Activated CD4-positive, alpha-beta T cell treated with anti-CD3 and anti-CD28 coated beads for 36 hours (primary cell): ENCODE results near the gene ADAMTS9. TPM values are rescaled to one million over a fixed set of nuclear protein-coding genes. Genes with fewer than 3 reads are reported as not detected.

ENCODE experiments used
- ATAC-seq: fragments of 200-7000 bp; cut with Tn5 transposase; one replicate; pipeline ENCODE4 v1.10.0; 2021; ENCODE audit warnings: mild to moderate bottlenecking, moderate library complexity
- CTCF ChIA-PET: fragments of 350-600 bp; sonication (Branson Sonifier 250); formaldehyde crosslinking; loops from one replicate; lab custom pipeline; 2021; ENCODE audit warnings: antibody characterized with exemption; lab: Charles Lee
- POLR2A ChIA-PET: fragments of 350-600 bp; sonication (Branson Sonifier 250); formaldehyde crosslinking; loops from one replicate; lab custom pipeline; 2021; ENCODE audit warnings: antibody characterized with exemption, inconsistent platforms; lab: Charles Lee
- DNase-seq: peaks from one replicate; pipeline ENCODE4 v3.0.0-alpha.2; 2020
- H3K27ac Mint-ChIP-seq: one replicate; pipeline ENCODE4 v1.8.0; 2021; ENCODE audit warnings: mixed read lengths
- H3K27me3 Mint-ChIP-seq: one replicate; pipeline ENCODE4 v1.8.0; 2021; ENCODE audit warnings: mixed read lengths
- H3K36me3 Mint-ChIP-seq: one replicate; pipeline ENCODE4 v1.8.0; 2021; ENCODE audit warnings: low read depth, mixed read lengths
- H3K4me1 Mint-ChIP-seq: one replicate; pipeline ENCODE4 v1.8.0; 2021; ENCODE audit warnings: mixed read lengths
- H3K4me3 Mint-ChIP-seq: one replicate; pipeline ENCODE4 v1.8.0; 2021; ENCODE audit warnings: mild to moderate bottlenecking, moderate library complexity, mixed read lengths
- H3K9me3 Mint-ChIP-seq: one replicate; pipeline ENCODE4 v1.8.0; 2021; ENCODE audit warnings: low read depth, mixed read lengths
- intact Hi-C, 2 experiments: fragments of 100-400 bp; cut with DNase I in 1 of 2; cut with micrococcal nuclease in 1 of 2; formaldehyde crosslinking; loops; one replicate each; pipeline versions ENCODE4 v1.14.2 to v1.15.1; 2022 to 2024; cut with DNase I, micrococcal nuclease
- total RNA-seq, 2 experiments: library from RNA; stranded (reverse); gene quantifications; one replicate each; pipeline ENCODE4 v1.2.3, GENCODE V29; 2021

Gene ADAMTS9
- total RNA-seq, 2 experiments from 2014 or later = not detected

- POLR2A ChIA-PET = no interaction called here
- Mint-ChIP-seq H3K36me3 (no peaks in the 10 kb centered on the region), H3K27ac (no peak overlapping the region), H3K27me3 (no peaks in the 10 kb centered on the region), H3K4me1 (no peaks in the 10 kb centered on the region), H3K9me3 (peaks cover 6% of the 10 kb centered on the region), H3K4me3 (no peak overlapping the region)
- CTCF ChIA-PET = no interaction called here
- ATAC-seq = no peak
- DNase-seq = no peak
- intact Hi-C loops = no loop called here
Measured at GRCh38 chr3:64667138-64667537, 20.7 kb downstream of the ADAMTS9 start.

GRCh38 chr3:64666171-64666588 lies 21.6 kb downstream of the ADAMTS9 start:
- ChIA-PET POLR2A (no interaction called here), CTCF (no interaction called here)
- H3K9me3 Mint-ChIP-seq = peaks cover 10% of the 10 kb centered on the region
- H3K4me3 Mint-ChIP-seq = no peak overlapping the region
- intact Hi-C loops = no loop called here
- H3K36me3 Mint-ChIP-seq = no peaks in the 10 kb centered on the region
- no peaks in the 10 kb centered on the region for H3K4me1 Mint-ChIP-seq
- H3K27me3 Mint-ChIP-seq = no peaks in the 10 kb centered on the region
- ATAC-seq (no peak), DNase-seq (no peak)
- no peak overlapping the region for H3K27ac Mint-ChIP-seq

GRCh38 chr3:64664397-64664796 lies 23.4 kb downstream of the ADAMTS9 start:
- DNase-seq (no peak), ATAC-seq (no peak)
- POLR2A ChIA-PET = no interaction called here
- Mint-ChIP-seq H3K27ac (no peak overlapping the region), H3K4me1 (no peaks in the 10 kb centered on the region), H3K27me3 (no peaks in the 10 kb centered on the region), H3K36me3 (no peaks in the 10 kb centered on the region), H3K9me3 (peaks cover 10% of the 10 kb centered on the region), H3K4me3 (no peak overlapping the region)
- CTCF ChIA-PET = no interaction called here
- intact Hi-C loops = no loop called here

GRCh38 chr3:64659617-64659978 lies 28.2 kb downstream of the ADAMTS9 start:
- intact Hi-C loops = no loop called here
- DNase-seq (no peak), ATAC-seq (no peak)
- POLR2A ChIA-PET = no interaction called here
- Mint-ChIP-seq H3K27ac (no peak overlapping the region), H3K4me1 (no peaks in the 10 kb centered on the region), H3K27me3 (no peaks in the 10 kb centered on the region), H3K4me3 (no peak overlapping the region), H3K9me3 (peaks cover 10% of the 10 kb centered on the region), H3K36me3 (no peaks in the 10 kb centered on the region)
- CTCF ChIA-PET = no interaction called here

GRCh38 chr3:64658001-64658400 lies 29.8 kb downstream of the ADAMTS9 start:
- intact Hi-C loops = no loop called here
- CTCF ChIA-PET = no interaction called here
- H3K4me3 Mint-ChIP-seq = no peak overlapping the region
- DNase-seq (no peak), ATAC-seq (no peak)
- H3K27me3 Mint-ChIP-seq = no peaks in the 10 kb centered on the region
- peaks cover 8% of the 10 kb centered on the region for H3K9me3 Mint-ChIP-seq
- H3K36me3 Mint-ChIP-seq = no peaks in the 10 kb centered on the region
- H3K27ac Mint-ChIP-seq = no peak overlapping the region
- H3K4me1 Mint-ChIP-seq = no peaks in the 10 kb centered on the region
- POLR2A ChIA-PET = no interaction called here

- ATAC-seq = no peak
- no peak for DNase-seq
- CTCF ChIA-PET = no interaction called here
- H3K4me1 Mint-ChIP-seq = no peaks in the 10 kb centered on the region
- no peaks in the 10 kb centered on the region for H3K27me3 Mint-ChIP-seq
- POLR2A ChIA-PET = no interaction called here
- H3K36me3 Mint-ChIP-seq = no peaks in the 10 kb centered on the region
- intact Hi-C loops = no loop called here
- H3K9me3 Mint-ChIP-seq = no peaks in the 10 kb centered on the region
- H3K4me3 Mint-ChIP-seq = no peak overlapping the region
- no peak overlapping the region for H3K27ac Mint-ChIP-seq
Measured at GRCh38 chr3:64656544-64656943, 31.3 kb downstream of the ADAMTS9 start.

- Mint-ChIP-seq H3K27me3 (no peaks in the 10 kb centered on the region), H3K4me3 (no peak overlapping the region), H3K27ac (no peak overlapping the region), H3K9me3 (peaks cover under 1% of the 10 kb centered on the region), H3K36me3 (no peaks in the 10 kb centered on the region), H3K4me1 (no peaks in the 10 kb centered on the region)
- intact Hi-C loops = no loop called here
- DNase-seq (no peak), ATAC-seq (no peak)
- ChIA-PET POLR2A (no interaction called here), CTCF (no interaction called here)
Measured at GRCh38 chr3:64655160-64655559, 32.6 kb downstream of the ADAMTS9 start.

- ChIA-PET POLR2A (no interaction called here), CTCF (interaction anchor here (0.7 kb wide), 2 partner anchors 86 to 87 kb away, joined by 3 to 4 read pairs; no protein-coding TSS in a partner anchor)
- peaks cover 2% of the 10 kb centered on the region for H3K9me3 Mint-ChIP-seq
- DNase-seq (no peak), ATAC-seq (no peak)
- intact Hi-C loops = no loop called here
- no peaks in the 10 kb centered on the region for H3K27me3 Mint-ChIP-seq
- H3K27ac Mint-ChIP-seq = no peak overlapping the region
- H3K36me3 Mint-ChIP-seq = no peaks in the 10 kb centered on the region
- no peak overlapping the region for H3K4me3 Mint-ChIP-seq
- no peaks in the 10 kb centered on the region for H3K4me1 Mint-ChIP-seq
Measured at GRCh38 chr3:64654013-64654412, 33.8 kb downstream of the ADAMTS9 start.

- H3K27me3 Mint-ChIP-seq = no peaks in the 10 kb centered on the region
- H3K27ac Mint-ChIP-seq = no peak overlapping the region
- no peak for ATAC-seq
- peaks cover 2% of the 10 kb centered on the region for H3K9me3 Mint-ChIP-seq
- no peaks in the 10 kb centered on the region for H3K36me3 Mint-ChIP-seq
- POLR2A ChIA-PET = no interaction called here
- no peak for DNase-seq
- no peak overlapping the region for H3K4me3 Mint-ChIP-seq
- no peaks in the 10 kb centered on the region for H3K4me1 Mint-ChIP-seq
- CTCF ChIA-PET = no interaction called here
- intact Hi-C loops = no loop called here
Measured at GRCh38 chr3:64653101-64653500, 34.7 kb downstream of the ADAMTS9 start.

- ATAC-seq (no peak), DNase-seq (no peak)
- Mint-ChIP-seq H3K4me3 (no peak overlapping the region), H3K27ac (no peak overlapping the region), H3K36me3 (no peaks in the 10 kb centered on the region), H3K9me3 (peaks cover 2% of the 10 kb centered on the region), H3K4me1 (no peaks in the 10 kb centered on the region), H3K27me3 (no peaks in the 10 kb centered on the region)
- ChIA-PET CTCF (no interaction called here), POLR2A (no interaction called here)
- intact Hi-C loops = no loop called here
Measured at GRCh38 chr3:64651741-64652241, 36.0 kb downstream of the ADAMTS9 start.

- ChIA-PET POLR2A (no interaction called here), CTCF (no interaction called here)
Measured at GRCh38 chr3:64651303-64651702, 36.5 kb downstream of the ADAMTS9 start.

GRCh38 chr3:64650715-64651114 lies 37.1 kb downstream of the ADAMTS9 start:
- ChIA-PET POLR2A (no interaction called here), CTCF (no interaction called here)
- Mint-ChIP-seq H3K4me3 (no peak overlapping the region), H3K27ac (no peak overlapping the region), H3K9me3 (peaks cover 2% of the 10 kb centered on the region), H3K27me3 (no peaks in the 10 kb centered on the region), H3K36me3 (no peaks in the 10 kb centered on the region), H3K4me1 (no peaks in the 10 kb centered on the region)
- DNase-seq = no peak
- no peak for ATAC-seq
- intact Hi-C loops = no loop called here

More at GRCh38 chr3:64651303-64651702, 36.5 kb downstream of the ADAMTS9 start:
- H3K27ac Mint-ChIP-seq = no peak overlapping the region
- ATAC-seq (no peak), DNase-seq (no peak)
- H3K27me3 Mint-ChIP-seq = no peaks in the 10 kb centered on the region
- no peaks in the 10 kb centered on the region for H3K4me1 Mint-ChIP-seq
- H3K36me3 Mint-ChIP-seq = no peaks in the 10 kb centered on the region
- no peak overlapping the region for H3K4me3 Mint-ChIP-seq
- H3K9me3 Mint-ChIP-seq = peaks cover 2% of the 10 kb centered on the region
- intact Hi-C loops = no loop called here
